HG02938 (cell line): ENCODE results near the gene LRFN4.
"Not testable (repeated sequence)": the region's sequence is repeated elsewhere in the genome, so short reads cannot be mapped to it uniquely, and the experiment has no call there.

ENCODE experiments used
- ATAC-seq: cut with Tn5 transposase; IDR thresholded peaks from one replicate; pipeline ENCODE4 v1.9.1; 2021; ENCODE audit warnings: mild to moderate bottlenecking, moderate library complexity; ENCODE audit not compliant: unreplicated experiment

Gene LRFN4

GRCh38 chr11:66856496-66857233 lies at the start of gene LRFN4:
TSS of gene LRFN4 (plus strand) at chr11:66857064. CDS start at chr11:66857745, 681 bp downstream.
- ATAC-seq, result peak; percentile 28

GRCh38 chr11:66809592-66809991 lies 47.3 kb upstream of the LRFN4 start:
- no peak for ATAC-seq

GRCh38 chr11:66810576-66811185 lies 46.2 kb upstream of the LRFN4 start:
- ATAC-seq, result no peak

- no peak for ATAC-seq
Measured at GRCh38 chr11:66814678-66815077, 42.2 kb upstream of the LRFN4 start.

GRCh38 chr11:66815646-66816045 lies 41.2 kb upstream of the LRFN4 start:
- ATAC-seq, result no peak

- no peak for ATAC-seq
Measured at GRCh38 chr11:66818231-66818955, 38.5 kb upstream of the LRFN4 start.

GRCh38 chr11:66820381-66820780 lies 36.5 kb upstream of the LRFN4 start:
- no peak for ATAC-seq

- no peak for ATAC-seq
Measured at GRCh38 chr11:66820901-66821300, 36.0 kb upstream of the LRFN4 start.

GRCh38 chr11:66823700-66824099 lies 33.2 kb upstream of the LRFN4 start:
- ATAC-seq, result no peak

- not testable (repeated sequence) for ATAC-seq
Measured at GRCh38 chr11:66824573-66824972, 32.3 kb upstream of the LRFN4 start.

GRCh38 chr11:66834539-66834845 lies 22.4 kb upstream of the LRFN4 start:
- ATAC-seq, result no peak

- no peak for ATAC-seq
Measured at GRCh38 chr11:66834943-66835342, 21.9 kb upstream of the LRFN4 start.

GRCh38 chr11:66835768-66836405 lies 21.0 kb upstream of the LRFN4 start:
- no peak for ATAC-seq

GRCh38 chr11:66840317-66841091 lies 16.4 kb upstream of the LRFN4 start:
- no peak for ATAC-seq

- ATAC-seq, result no peak
Measured at GRCh38 chr11:66841861-66842260, 15.0 kb upstream of the LRFN4 start.

- no peak for ATAC-seq
Measured at GRCh38 chr11:66842501-66842895, 14.4 kb upstream of the LRFN4 start.

GRCh38 chr11:66842896-66843775 lies 13.7 kb upstream of the LRFN4 start, which contains the start of gene RCE1:
TSS of gene RCE1 (plus strand) at chr11:66843441. CDS start at chr11:66843456, 15 bp downstream.
- peak; percentile 78 for ATAC-seq

- ATAC-seq, result no peak
Measured at GRCh38 chr11:66843776-66844495, 12.9 kb upstream of the LRFN4 start.

GRCh38 chr11:66844496-66845142 lies 12.2 kb upstream of the LRFN4 start:
- no peak for ATAC-seq
